ENCODE measurements around the gene PLEKHA7. TPM values are rescaled to one million over a fixed set of nuclear protein-coding genes. Genes with fewer than 3 reads are reported as not detected.

PLEKHA7 gene
- polyA plus RNA-seq, 1 donor (not counting 4 experiments of a cell fraction or from before 2014, with no cell fraction given) = 1.4 TPM

- TF ChIP-seq EZH2 (IDR thresholded peaks at IDR 0.05; ENCODE audit: low read length) = no peak
- TF ChIP-seq CTCF (optimal IDR thresholded peaks at IDR 0.05 in 1 of 3, IDR thresholded peaks at IDR 0.05 in 1 of 3, conservative IDR thresholded peaks at IDR 0.05 in 1 of 3; ENCODE audit: extremely low read depth in 1 of 3, insufficient read depth in 2 of 3, low read length in 3 of 3) = peak in 1 of 3 experiments; percentile 35
- Histone ChIP-seq H4K20me1 (ENCODE audit: control insufficient read depth, extremely low read depth, insufficient read depth, low read length) (no peaks in the 10 kb centered on the region), H3K27me3 (ENCODE audit: control insufficient read depth, extremely low read depth, insufficient read depth, low read length) (peaks cover 4% of the 10 kb centered on the region), H3K36me3 (ENCODE audit: control insufficient read depth in 2 of 2, extremely low read depth in 1 of 2, insufficient read depth in 2 of 2, low read length in 2 of 2) (no peaks in the 10 kb centered on the region), H2AFZ (ENCODE audit: control insufficient read depth, low read length) (peak overlapping the region; percentile 36), H3K4me2 (ENCODE audit: control insufficient read depth, extremely low read depth, insufficient read depth, low read depth, low read length) (peak overlapping the region; percentile 14), H3K79me2 (ENCODE audit: control insufficient read depth, insufficient read depth, low read length) (no peaks in the 10 kb centered on the region), H3K9me1 (ENCODE audit: control insufficient read depth, extremely low read depth, insufficient read depth, low read length) (no peaks in the 10 kb centered on the region), H3K4me3 (ENCODE audit: control insufficient read depth in 2 of 3, extremely low read depth in 1 of 3, insufficient read depth in 2 of 3, low read depth in 1 of 3, low read length in 3 of 3) (no peak overlapping the region), H3K4me1 (ENCODE audit: control insufficient read depth, extremely low read depth, insufficient read depth, low read length) (peaks cover 7% of the 10 kb centered on the region), H3K9ac (ENCODE audit: control insufficient read depth, extremely low read depth, insufficient read depth, low read length) (no peak overlapping the region), H3K9me3 (ENCODE audit: control insufficient read depth, low read depth, low read length) (no peaks in the 10 kb centered on the region), H3K27ac (ENCODE audit: control insufficient read depth, insufficient read depth, low read length) (no peak overlapping the region)
- no peak for DNase-seq (ENCODE audit: low read depth, low spot score)
- dilution Hi-C loops (cut with MboI; ENCODE audit: extremely low pct_ligation_motif_present, low sequenced_read_pairs) = loop anchor here (25.0 kb wide), 1 partner anchor 97 kb away; no protein-coding TSS in a partner anchor
- no peak for FAIRE-seq
Measured at GRCh38 chr11:16815047-16815767, 199.0 kb downstream of the PLEKHA7 start.

GRCh38 chr11:16814410-16815046, 199.7 kb downstream of the PLEKHA7 start:
- Histone ChIP-seq H3K9me3 (ENCODE audit: control insufficient read depth, low read depth, low read length) (no peaks in the 10 kb centered on the region), H3K4me3 (ENCODE audit: control insufficient read depth in 2 of 3, extremely low read depth in 1 of 3, insufficient read depth in 2 of 3, low read depth in 1 of 3, low read length in 3 of 3) (no peak overlapping the region), H3K4me2 (ENCODE audit: control insufficient read depth, extremely low read depth, insufficient read depth, low read depth, low read length) (no peak overlapping the region), H3K9ac (ENCODE audit: control insufficient read depth, extremely low read depth, insufficient read depth, low read length) (no peak overlapping the region), H3K27me3 (ENCODE audit: control insufficient read depth, extremely low read depth, insufficient read depth, low read length) (peaks cover 4% of the 10 kb centered on the region), H3K36me3 (ENCODE audit: control insufficient read depth in 2 of 2, extremely low read depth in 1 of 2, insufficient read depth in 2 of 2, low read length in 2 of 2) (no peaks in the 10 kb centered on the region), H3K27ac (ENCODE audit: control insufficient read depth, insufficient read depth, low read length) (no peak overlapping the region), H3K79me2 (ENCODE audit: control insufficient read depth, insufficient read depth, low read length) (no peaks in the 10 kb centered on the region), H3K9me1 (ENCODE audit: control insufficient read depth, extremely low read depth, insufficient read depth, low read length) (no peaks in the 10 kb centered on the region), H4K20me1 (ENCODE audit: control insufficient read depth, extremely low read depth, insufficient read depth, low read length) (no peaks in the 10 kb centered on the region), H3K4me1 (ENCODE audit: control insufficient read depth, extremely low read depth, insufficient read depth, low read length) (peaks cover 12% of the 10 kb centered on the region), H2AFZ (ENCODE audit: control insufficient read depth, low read length) (no peak overlapping the region)
- DNase-seq (ENCODE audit: low read depth, low spot score) (no peak), FAIRE-seq (no peak)
- TF ChIP-seq CTCF (optimal IDR thresholded peaks at IDR 0.05 in 1 of 3, IDR thresholded peaks at IDR 0.05 in 1 of 3, conservative IDR thresholded peaks at IDR 0.05 in 1 of 3; ENCODE audit: extremely low read depth in 1 of 3, insufficient read depth in 2 of 3, low read length in 3 of 3) = no peak
- no peak for TF ChIP-seq EZH2 (IDR thresholded peaks at IDR 0.05; ENCODE audit: low read length)
- dilution Hi-C loops (cut with MboI; ENCODE audit: extremely low pct_ligation_motif_present, low sequenced_read_pairs) = loop anchor here (25.0 kb wide), 1 partner anchor 98 kb away; no protein-coding TSS in a partner anchor

Data from keratinocyte (primary cell).